H1 (cell line): ENCODE data around the gene ANKRD11. TPM values are rescaled to one million over a fixed set of nuclear protein-coding genes. Genes with fewer than 3 reads are reported as not detected.
A peak's percentile ranks its signal among the peaks of the same experiment; 100 is the strongest.

Experiments
- ATF2 ChIP-seq: IDR thresholded peaks from 2 replicates; pipeline ENCODE4 v1.6.1; 2012; ENCODE audit warnings: low read length, inconsistent platforms
- CHD7 ChIP-seq: fragments of 300-600 bp; sonication (generic); IDR thresholded peaks from 2 replicates; pipeline ENCODE4 v1.7.1; 2012; ENCODE audit warnings: low read length, moderate library complexity, mild to moderate bottlenecking, inconsistent platforms; ENCODE audit not compliant: insufficient replicate concordance
- EZH2 ChIP-seq: fragments of 200-600 bp; sonication (generic); IDR thresholded peaks from 2 replicates; pipeline ENCODE4 v1.7.1; 2012; ENCODE audit warnings: low read depth, mild to moderate bottlenecking, moderate library complexity, low read length, inconsistent platforms; ENCODE audit not compliant: severe bottlenecking
- GABPA ChIP-seq: IDR thresholded peaks from 2 replicates; pipeline ENCODE4 v1.6.1; 2011; ENCODE audit warnings: mild to moderate bottlenecking, low read length, moderate library complexity, borderline replicate concordance; ENCODE audit not compliant: insufficient read depth
- PHF8 ChIP-seq: fragments of 200-600 bp; sonication (generic); conservative IDR thresholded peaks from 2 replicates; pipeline ENCODE4 v1.7.1; 2012; ENCODE audit warnings: low read depth, mild to moderate bottlenecking, inconsistent platforms, low read length, moderate library complexity
- SP4 ChIP-seq: IDR thresholded peaks from 2 replicates; pipeline ENCODE4 v1.6.1; 2012; ENCODE audit warnings: low read length, inconsistent platforms
- TAF1 ChIP-seq: IDR thresholded peaks from 2 replicates; pipeline ENCODE4 v1.6.1; 2011; ENCODE audit warnings: mild to moderate bottlenecking, low read depth, low read length
- polyA plus RNA-seq, 7 experiments: library from polyadenylated mRNA; depleted of rRNA in 3 of 7; stranded (reverse) in 5 of 7; unstranded in 2 of 7; fragments of >200 nt in 5 of 7; fragments of 200-250 nt in 2 of 7; gene quantifications; 1 replicate in 5 of 7; 2 replicates in 1 of 7; 4 replicates in 1 of 7; pipeline versions ENCODE4 v1.2.1 to v1.2.3, GENCODE V29; 2011 to 2013; ENCODE audit warnings: missing spikeins in 2 of 7, mixed read lengths in 2 of 7
- total RNA-seq: library from RNA; stranded (reverse); fragmentation: NEBNext Ultra II Directional; extraction: Animal tissue kit (Norgen Biotek cat#: 25700); gene quantifications from 2 replicates; pipeline ENCODE4 v1.2.1, GENCODE V29; 2021

The ANKRD11 gene
- total and polyA plus RNA-seq, 2 of the 8 experiments (the other 6 are each of a cell fraction or from before 2014, with no cell fraction given), result 46.5 to 142 TPM

- TF ChIP-seq PHF8 (peak; percentile 90), GABPA (peak; percentile 98; the same call in 1 of the 2 replicates), SP4 (0 out of 2 replicates have a peak, but pooled peaks have one; percentile 65), ATF2 (0 out of 2 replicates have a peak, but pooled peaks have one; percentile 45), TAF1 (peak; percentile 81), EZH2 (no peak), CHD7 (no peak)
Observed at GRCh38 chr16:89241187-89242007, 249.0 kb downstream of the ANKRD11 start (continued).
